NCI-H1436 (cell line): Measurements from ENCODE around the gene HEATR1.
"Not testable (repeated sequence)": the region's sequence is repeated elsewhere in the genome, so short reads cannot be mapped to it uniquely, and the experiment has no call there.

ENCODE experiments used
- DNase-seq: peaks from one replicate; lab custom pipeline; 2025; lab: John Stamatoyannopoulos, UW

Gene HEATR1

DNA sequence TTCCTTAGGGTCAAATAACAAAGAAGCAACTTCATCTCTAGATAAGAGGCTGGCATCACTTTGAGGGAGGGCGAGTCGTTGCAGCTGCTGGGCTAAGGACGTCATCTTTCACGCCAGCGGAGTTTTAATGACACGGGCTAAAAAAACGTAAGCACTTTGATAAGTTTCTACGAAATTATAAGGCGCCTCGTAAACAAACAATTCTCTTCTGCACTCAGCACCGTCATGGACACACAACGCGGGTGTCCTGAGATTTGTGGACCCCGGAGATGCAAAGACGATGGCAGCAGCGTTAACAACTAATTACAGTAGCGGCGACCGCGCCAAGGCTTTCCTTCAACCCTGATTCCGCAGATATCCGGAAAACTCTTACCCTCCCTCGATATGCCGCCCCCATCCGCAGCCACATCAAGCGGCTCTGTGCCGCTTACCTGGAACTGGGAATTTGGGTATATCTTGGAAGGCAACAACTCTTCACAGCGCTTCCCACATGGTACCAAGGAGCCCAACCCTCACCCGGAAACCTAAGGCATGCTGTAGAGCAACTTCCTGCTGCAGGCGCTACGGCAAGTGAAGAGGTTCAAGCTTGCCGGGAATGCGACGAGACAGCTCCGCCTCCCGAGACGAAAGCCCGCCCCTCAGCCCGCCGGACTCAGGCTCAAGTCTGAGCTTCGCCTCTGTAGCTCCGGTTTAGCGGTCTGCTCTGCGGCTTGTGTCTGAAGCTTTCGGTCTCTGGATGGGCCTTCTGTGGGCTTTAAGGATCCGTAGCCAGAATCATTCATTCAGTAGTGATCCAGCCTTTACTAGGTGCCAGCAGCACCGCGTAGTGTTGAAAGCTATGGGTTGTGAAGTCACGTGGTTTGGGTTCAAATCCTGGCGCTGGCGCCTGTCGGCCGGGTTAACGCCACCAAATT lies at the start of gene HEATR1:
HEATR1 (minus strand) TSS at position 526 of the 914 bp plus-strand sequence; CDS start at position 105, 421 bp downstream.
- DNase-seq: peak; percentile 94

GRCh38 chr1:236645016-236645680 lies 40.8 kb upstream of the HEATR1 start:
- no peak for DNase-seq

DNA sequence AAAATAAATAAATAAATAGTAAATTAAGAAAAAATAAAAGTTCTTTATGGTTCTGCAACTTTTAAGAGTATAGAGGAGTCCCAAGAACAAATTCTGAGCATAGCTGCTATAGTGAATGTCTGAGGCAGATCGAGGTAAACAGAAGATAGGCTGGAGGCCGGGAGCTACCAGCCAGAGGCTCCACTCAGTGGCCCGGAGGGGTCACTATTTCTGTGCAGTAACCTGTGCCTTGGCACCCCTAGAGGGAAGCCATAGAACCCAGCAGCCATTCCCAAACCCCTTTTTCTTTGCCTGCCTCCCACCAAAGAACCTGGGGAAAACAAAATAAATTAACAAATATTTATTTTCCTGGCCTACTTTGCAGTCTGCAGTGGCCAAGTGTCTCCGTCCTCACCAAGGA lies 38.4 kb upstream of the HEATR1 start:
- no peak for DNase-seq

GRCh38 chr1:236639686-236640085 lies 35.4 kb upstream of the HEATR1 start:
- peak; percentile 3 for DNase-seq

- DNase-seq: no peak
These were observed 34.6 kb upstream of the HEATR1 start for GRCh38 chr1:236638945-236639344.

GRCh38 chr1:236636017-236636416 lies 31.7 kb upstream of the HEATR1 start:
- DNase-seq: no peak

GRCh38 chr1:236627727-236628408 lies 23.6 kb upstream of the HEATR1 start:
- no peak for DNase-seq

DNA sequence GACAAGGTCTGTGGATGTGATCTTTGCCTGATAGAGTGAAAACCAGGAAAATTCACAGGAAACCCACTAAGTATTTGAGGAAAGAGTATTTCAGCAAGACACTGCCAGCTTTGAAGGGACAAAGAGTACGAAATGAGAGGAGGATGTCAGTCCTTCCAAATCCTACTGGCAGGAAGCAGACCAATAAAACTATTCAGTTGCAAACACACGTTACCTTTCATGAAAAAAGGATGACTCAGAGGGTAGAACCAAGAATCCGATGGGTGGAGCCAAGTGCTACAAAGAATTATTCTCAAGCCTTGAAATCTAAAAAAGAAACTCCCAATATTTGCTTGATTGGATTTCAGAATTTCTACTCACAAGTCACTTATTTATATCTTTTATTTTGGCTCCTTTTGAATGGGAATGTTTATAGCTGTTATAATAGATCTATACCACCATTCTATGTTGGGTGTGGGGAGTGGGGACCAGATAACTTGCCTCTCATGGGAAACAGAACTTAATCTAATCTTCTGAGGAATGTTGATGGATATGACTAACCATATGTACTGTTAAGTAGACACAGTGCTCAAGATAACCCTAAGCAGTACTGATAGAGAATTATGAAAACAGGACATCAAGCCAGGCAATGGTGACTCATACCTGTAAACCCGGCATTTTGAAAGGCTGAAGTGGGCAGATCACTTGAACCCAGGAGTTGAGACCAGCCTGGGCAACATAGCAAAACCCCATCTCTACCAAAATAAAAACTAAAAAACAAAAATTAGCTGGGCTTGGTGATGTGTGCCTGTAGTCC lies 19.3 kb upstream of the HEATR1 start:
- DNase-seq: no peak

- DNase-seq: no peak
These were observed 18.1 kb upstream of the HEATR1 start for GRCh38 chr1:236622407-236622806.

DNA sequence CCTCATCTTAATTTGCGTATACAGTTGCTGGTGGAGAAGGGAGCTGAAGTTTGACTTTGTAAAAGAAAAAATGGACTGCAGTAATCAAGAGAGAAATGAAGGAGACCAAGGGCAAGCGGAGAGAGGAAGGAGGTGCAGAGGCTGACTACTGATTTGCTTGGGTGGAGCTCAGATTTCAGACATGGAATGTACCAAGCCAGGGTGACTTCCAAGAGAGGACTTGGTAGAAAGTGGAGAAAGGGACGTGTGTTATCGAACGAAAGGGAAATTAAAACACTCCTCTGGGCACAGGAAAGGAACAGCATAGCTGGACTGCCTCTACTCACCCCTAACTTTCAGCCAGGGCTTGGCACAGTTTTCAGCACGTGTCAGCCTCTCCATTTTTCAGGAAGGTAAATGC lies 15.1 kb upstream of the HEATR1 start:
- DNase-seq: no peak

GRCh38 chr1:236618507-236618906 lies 14.2 kb upstream of the HEATR1 start:
- no peak for DNase-seq

GRCh38 chr1:236615399-236616148 lies 11.3 kb upstream of the HEATR1 start:
- no peak for DNase-seq

- DNase-seq: no peak
These were observed 8.0 kb upstream of the HEATR1 start for GRCh38 chr1:236612349-236612748.

DNA sequence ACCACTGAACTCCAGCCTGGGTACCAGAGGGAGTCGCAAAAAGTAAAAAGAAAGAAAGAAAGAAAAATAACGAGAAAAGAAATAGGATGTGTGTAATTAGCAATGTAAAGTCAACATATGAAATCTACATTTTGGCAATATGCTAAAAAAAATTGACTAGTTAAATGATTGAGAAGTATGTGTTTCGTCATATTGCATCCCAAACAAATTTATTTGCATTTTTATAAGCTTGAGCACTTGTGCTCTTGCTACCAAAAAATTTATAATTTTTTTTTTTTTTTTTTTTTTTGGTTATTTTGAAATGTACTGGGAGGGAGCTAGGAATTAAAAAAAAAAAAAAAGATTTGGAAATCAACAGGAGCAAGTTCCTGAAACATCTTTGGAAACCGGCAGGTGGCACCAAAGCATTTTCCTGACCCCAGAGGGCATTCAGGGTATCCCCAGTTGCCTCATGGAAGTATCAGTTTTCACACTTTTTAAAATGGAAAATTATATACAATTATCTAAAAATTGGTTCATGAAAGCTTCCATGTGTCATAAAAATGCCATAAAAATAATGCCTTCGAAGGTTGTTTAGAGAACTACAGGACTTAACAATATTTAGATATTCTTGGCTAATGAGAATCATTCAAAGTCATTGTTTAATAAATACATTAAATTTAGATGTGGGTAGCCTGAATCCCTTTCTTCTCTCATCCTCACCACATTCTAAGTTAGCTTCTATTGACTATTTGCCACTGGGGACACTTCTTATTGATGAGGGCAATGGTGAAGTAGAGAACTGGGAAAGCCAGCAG lies 4.8 kb upstream of the HEATR1 start:
- DNase-seq: peak; percentile 19

- DNase-seq: not testable (repeated sequence)
These were observed 3.3 kb upstream of the HEATR1 start for GRCh38 chr1:236607597-236607996.

DNA sequence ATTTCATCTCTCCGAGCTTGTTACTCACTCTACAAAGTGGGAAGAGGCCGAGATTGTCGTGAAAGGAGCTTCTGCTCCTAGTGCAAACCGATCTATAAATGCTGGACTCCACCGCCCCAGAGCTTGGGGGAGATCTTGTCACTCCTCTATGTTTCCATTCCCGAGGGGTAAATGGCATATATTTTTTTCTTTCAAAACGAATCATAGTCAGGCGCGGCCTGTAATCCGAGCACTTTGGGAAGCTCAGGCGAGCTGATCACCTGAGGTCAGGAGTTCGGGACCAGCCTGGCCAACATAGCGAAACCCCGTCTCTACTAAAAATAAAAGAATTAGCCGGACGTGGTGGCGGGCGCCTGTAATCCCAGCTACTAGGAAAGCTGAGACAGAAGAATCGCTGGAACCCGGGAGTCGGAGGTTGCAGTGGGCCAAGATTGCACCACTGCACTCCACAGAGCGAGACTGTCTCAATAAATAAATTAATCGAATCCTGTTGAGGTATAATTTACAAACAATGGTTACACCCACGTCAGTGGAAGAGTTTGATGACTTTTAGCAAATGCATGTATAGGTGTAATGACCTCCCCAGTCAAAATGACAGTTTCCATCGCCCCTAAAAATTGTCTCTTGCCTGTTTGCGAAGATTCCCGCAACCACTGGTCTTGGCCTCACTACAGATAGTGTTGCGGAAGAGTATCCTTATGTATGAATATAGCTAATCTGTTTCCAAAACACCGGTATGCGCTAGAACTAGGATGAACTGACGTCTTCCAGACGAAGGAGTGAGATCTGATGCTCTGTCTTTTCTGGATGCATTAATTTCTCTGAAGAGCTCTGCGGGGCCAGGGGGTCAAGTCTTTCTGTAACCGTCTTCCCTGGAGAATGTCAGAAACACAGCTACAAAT lies 840 bp upstream of the HEATR1 start:
- DNase-seq: no peak

DNA sequence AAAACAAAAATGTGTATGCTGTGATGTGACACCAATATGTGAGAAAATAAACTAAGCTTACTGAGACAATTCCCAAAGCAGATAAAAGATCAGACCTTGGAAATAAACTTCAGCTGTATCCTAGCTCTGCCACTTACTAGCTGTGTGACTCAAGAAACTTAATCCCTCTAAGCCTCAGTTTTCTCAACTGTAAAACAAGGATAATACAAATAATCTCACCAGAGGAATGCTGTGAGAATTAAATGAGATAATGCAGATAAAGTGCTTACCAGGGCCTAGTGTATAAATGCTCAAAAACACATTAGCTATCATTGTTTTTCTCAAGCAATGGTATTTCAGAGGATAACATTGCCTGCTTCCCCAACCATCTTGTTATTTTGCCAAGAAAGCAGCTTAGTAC lies 2.1 kb downstream of the HEATR1 start:
- no peak for DNase-seq

GRCh38 chr1:236590553-236591150 lies 13.7 kb downstream of the HEATR1 start:
- DNase-seq: no peak

DNA sequence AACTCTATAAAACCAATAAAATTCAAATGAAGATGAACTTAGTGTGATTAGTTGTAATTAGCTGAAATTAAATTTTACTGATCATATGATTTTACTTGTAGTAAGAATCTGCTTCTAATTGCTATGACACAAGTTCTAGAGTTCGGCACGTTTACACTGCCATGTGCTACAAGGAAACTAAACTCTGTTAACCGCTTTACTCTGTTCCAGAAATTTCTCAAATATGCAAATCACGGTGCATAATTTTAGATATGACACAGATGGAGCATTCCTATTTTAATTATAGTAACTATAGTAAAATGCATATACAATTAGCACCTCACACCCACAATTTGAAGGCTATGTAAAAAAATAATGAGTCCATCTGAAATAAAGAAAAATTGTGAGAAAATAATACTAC lies 14.8 kb downstream of the HEATR1 start:
- no peak for DNase-seq
